NCI-H2196 treated with DMSO at 0.1 percent for 48 hours (cell line): ENCODE data around the gene OSBPL9.
"Not testable (repeated sequence)": the region's sequence is repeated elsewhere in the genome, so short reads cannot be mapped to it uniquely, and the experiment has no call there.

Experiments used
- DNase-seq: peaks from one replicate; lab custom pipeline; 2025; ENCODE audit not compliant: unreplicated experiment; lab: John Stamatoyannopoulos, UW

The OSBPL9 gene

GRCh38 chr1:51607681-51608095 lies 9.2 kb upstream of the OSBPL9 start:
- no peak for DNase-seq

GRCh38 chr1:51610104-51610503 lies 6.8 kb upstream of the OSBPL9 start:
- DNase-seq: not testable (repeated sequence)

- DNase-seq: no peak
Observed at GRCh38 chr1:51610637-51611036, 6.3 kb upstream of the OSBPL9 start.

- DNase-seq: no peak
Observed at GRCh38 chr1:51612447-51612961, 4.4 kb upstream of the OSBPL9 start.

GRCh38 chr1:51615780-51616291 lies 1.1 kb upstream of the OSBPL9 start:
- DNase-seq: no peak

GRCh38 chr1:51616490-51616889 lies 402 bp upstream of the OSBPL9 start:
- no peak for DNase-seq

- no peak for DNase-seq
Observed at GRCh38 chr1:51618715-51619114, 1.8 kb downstream of the OSBPL9 start.

GRCh38 chr1:51620470-51620869 lies 3.6 kb downstream of the OSBPL9 start:
- DNase-seq: no peak

- no peak for DNase-seq
Observed at GRCh38 chr1:51621161-51621560, 4.3 kb downstream of the OSBPL9 start.

GRCh38 chr1:51621841-51622454 lies 5.1 kb downstream of the OSBPL9 start:
- DNase-seq: no peak

- peak; percentile 74 for DNase-seq
Observed at GRCh38 chr1:51622455-51622913, 5.6 kb downstream of the OSBPL9 start.

GRCh38 chr1:51623025-51623424 lies 6.1 kb downstream of the OSBPL9 start:
- DNase-seq: no peak

- DNase-seq: no peak
Observed at GRCh38 chr1:51623450-51623849, 6.6 kb downstream of the OSBPL9 start.

GRCh38 chr1:51624855-51625254 lies 8.0 kb downstream of the OSBPL9 start:
- DNase-seq: no peak

- no peak for DNase-seq
Observed at GRCh38 chr1:51627672-51628071, 10.8 kb downstream of the OSBPL9 start.

- no peak for DNase-seq
Observed at GRCh38 chr1:51628715-51629590, 12.1 kb downstream of the OSBPL9 start.

GRCh38 chr1:51629918-51630317 lies 13.0 kb downstream of the OSBPL9 start:
- DNase-seq: no peak

GRCh38 chr1:51630393-51630792 lies 13.5 kb downstream of the OSBPL9 start:
- no peak for DNase-seq

GRCh38 chr1:51630922-51631321 lies 14.0 kb downstream of the OSBPL9 start:
- no peak for DNase-seq

GRCh38 chr1:51631747-51632146 lies 14.9 kb downstream of the OSBPL9 start:
- DNase-seq: no peak

- no peak for DNase-seq
Observed at GRCh38 chr1:51634618-51635017, 17.7 kb downstream of the OSBPL9 start.

- no peak for DNase-seq
Observed at GRCh38 chr1:51635615-51636014, 18.7 kb downstream of the OSBPL9 start.
